GM12892 (cell line): ENCODE results near the gene HSPB3.

Experiments
- POLR2A ChIP-seq: IDR thresholded peaks from 2 replicates; pipeline ENCODE4 v1.6.1; 2011; ENCODE audit warnings: low read depth, low read length, control low read depth
- POLR2AphosphoS5 ChIP-seq: IDR thresholded peaks from 2 replicates; pipeline ENCODE4 v1.6.1; 2011; ENCODE audit warnings: low read depth, low read length, control low read depth
- TAF1 ChIP-seq: IDR thresholded peaks from 2 replicates; pipeline ENCODE4 v1.6.1; 2011; ENCODE audit warnings: low read depth, mild to moderate bottlenecking, control low read depth, low read length, borderline replicate concordance

DNA sequence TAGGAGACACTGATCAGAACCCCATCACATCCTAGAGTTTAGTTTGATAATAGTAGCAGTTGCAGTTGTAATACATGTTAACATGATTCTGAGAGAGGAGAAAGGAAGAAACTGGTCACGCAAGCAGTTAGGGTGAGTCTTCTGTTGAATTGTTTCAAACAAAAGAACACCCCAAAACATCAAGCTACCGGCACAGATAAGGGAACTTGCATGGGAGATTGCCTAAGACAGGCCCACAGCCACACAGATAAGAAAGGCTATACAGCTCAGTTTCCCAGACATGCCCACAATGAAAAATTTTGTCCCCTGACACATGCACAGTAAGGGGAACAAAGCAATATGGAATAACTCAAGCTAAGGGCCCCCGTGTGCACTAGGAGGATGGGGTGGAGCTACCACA, 15.9 kb downstream of the HSPB3 start:
- TF ChIP-seq POLR2AphosphoS5 (no peak), TAF1 (no peak), POLR2A (no peak)
